ENCODE results near the gene CDT1.

Gene CDT1

DNA sequence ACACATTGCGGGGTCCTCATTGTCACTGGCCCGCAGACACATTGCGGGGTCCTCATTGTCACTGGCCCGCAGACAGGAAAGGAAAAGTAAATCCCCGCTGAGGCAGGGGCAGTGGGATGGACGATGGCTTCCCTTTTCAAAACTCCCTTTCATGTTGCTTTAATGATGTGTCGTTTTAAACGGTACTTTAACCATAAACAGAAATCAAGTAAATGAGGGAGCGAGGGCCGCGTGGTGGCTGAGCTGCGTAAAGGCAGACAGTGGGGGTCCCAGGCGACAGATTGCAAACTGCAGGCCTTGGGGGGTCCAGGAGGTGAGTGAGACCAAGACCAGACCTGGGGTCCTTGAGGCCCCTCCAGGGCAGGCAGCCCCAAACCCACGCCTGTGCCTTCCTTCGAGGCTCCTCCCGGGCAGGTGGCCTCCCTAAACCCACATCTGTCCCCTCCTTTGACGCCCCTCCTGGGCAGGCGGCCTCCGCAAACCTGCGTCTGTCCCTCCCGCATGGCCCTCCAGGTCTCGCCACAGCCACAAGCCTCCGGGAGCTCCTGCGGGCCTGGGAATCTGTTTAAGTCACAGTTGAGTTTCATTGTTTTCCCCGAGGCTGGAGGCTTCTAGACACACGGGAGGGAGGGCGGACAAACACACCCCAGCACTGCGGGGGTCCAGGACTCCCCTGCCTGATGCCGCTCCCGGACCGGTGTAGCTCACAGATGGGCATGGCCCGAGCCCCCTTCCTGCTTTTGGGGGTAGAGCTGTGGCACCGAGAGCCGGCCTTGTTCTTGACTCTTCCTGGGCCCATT lies 25.9 kb upstream of the CDT1 start:
- no peak for TF ChIP-seq CTCF (conservative IDR thresholded peaks at IDR 0.05)
- no peak overlapping the region for H3K27ac ChIP-seq

- H3K27ac ChIP-seq = no peak overlapping the region
- TF ChIP-seq CTCF (conservative IDR thresholded peaks at IDR 0.05) = no peak
Observed at GRCh38 chr16:88778271-88778525, 25.4 kb upstream of the CDT1 start.

DNA sequence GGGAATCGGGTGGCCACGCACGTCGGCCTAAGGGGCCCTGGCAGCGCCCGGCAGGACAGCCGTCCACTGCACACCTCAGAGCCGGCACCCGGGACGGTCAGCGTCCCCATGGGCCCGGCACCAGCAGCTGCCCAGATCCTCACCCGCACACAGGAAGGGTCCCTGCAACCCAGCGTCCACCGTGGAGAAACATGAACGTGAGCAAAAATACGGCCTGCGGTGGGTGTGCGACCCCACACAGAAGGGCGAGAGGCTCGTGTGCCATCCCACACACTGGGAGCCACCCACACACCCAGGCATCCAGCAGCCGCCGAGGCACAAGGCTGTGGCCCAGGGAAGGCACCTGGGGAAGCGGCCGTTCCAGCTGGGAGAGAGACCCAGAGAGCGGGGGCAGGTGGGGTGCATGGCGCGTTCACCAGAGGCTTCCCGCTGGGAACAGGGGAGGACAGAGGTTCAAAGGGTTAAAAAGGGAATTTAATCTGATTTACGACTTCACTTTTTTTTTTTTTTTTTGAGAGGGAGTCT lies 25.0 kb upstream of the CDT1 start:
- H3K27ac ChIP-seq = no peak overlapping the region
- TF ChIP-seq CTCF (conservative IDR thresholded peaks at IDR 0.05) = no peak

DNA sequence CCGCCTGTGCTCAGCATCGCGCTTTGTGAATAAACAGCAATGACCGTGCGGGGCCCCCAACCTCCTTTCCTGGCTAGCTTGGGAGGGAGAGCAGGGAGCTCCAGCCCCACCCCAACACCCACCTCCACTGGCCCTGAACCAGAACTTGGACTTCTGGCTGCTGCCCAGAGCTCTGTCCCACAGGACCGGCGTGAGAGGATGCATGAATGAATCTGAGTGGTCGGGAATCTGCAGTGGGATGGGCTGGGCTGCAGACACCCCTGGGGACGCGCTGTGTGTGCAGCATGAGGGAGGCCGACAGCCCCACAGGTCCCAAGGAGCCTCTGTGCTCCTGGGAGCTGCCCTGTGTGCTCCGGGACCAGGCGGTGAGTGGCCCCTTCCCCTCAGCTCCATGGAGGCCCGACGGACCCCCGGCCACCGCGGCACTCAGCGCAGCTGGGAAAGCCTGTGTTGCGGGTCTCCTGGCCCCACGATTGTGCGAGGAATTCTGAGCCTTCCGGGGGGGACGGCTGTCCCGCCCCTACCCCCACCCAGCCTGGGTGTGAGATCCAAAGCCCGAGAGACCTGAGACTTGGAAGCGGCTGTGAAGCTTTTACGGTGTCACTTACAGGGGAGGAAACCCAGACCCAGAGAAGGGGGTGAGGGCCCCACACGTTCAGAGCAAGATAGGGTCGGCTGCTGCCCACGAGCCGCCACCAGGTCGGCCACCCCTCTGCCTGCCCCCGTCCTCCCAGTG lies 24.0 kb upstream of the CDT1 start:
- no peak overlapping the region for H3K27ac ChIP-seq
- TF ChIP-seq CTCF (conservative IDR thresholded peaks at IDR 0.05) = no peak

DNA sequence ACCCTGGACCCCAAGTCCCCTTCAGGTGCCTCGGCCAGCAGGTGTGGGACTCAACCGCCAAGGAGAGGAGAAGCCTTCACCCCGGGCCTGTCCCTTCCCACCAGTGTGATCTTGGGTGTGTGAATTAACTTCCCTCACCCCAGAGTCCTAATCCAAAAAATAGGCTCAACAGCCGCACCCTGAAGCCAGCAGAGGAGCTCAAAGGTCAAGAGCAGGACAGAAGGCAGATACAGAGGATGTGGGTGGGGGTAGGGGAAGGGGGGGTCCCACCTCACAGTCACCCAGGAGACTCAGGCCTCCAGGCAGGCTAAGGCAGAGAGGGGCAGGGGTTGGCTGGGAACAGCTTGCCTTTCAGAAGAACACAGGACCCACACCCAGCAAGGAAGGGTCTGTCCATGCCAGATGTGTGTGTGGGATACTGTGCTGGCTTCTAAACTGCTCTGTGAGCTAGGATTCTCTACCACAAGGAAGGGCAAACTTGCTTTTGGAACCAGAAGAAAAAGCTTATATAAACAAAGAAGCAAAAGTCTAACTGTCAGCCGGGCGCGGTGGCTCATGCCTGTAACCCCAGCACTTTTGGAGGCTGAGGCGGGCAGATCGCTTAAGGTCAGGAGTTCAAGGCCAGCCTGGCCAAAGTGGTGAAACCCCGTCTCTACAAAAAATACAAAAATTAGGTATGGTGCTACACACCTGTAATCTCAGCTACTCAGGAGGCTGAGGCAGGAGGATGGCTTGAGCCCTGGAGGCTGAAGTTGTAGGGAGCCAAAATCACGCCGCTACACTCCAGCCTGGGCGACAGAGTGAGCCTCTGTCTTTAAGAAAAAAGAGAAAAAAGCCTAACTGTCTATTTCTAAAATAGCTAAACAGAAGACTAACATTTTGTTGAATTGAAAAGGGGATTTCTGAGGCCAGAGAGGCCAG lies 23.2 kb upstream of the CDT1 start:
- TF ChIP-seq CTCF (conservative IDR thresholded peaks at IDR 0.05) = no peak
- no peak overlapping the region for H3K27ac ChIP-seq

DNA sequence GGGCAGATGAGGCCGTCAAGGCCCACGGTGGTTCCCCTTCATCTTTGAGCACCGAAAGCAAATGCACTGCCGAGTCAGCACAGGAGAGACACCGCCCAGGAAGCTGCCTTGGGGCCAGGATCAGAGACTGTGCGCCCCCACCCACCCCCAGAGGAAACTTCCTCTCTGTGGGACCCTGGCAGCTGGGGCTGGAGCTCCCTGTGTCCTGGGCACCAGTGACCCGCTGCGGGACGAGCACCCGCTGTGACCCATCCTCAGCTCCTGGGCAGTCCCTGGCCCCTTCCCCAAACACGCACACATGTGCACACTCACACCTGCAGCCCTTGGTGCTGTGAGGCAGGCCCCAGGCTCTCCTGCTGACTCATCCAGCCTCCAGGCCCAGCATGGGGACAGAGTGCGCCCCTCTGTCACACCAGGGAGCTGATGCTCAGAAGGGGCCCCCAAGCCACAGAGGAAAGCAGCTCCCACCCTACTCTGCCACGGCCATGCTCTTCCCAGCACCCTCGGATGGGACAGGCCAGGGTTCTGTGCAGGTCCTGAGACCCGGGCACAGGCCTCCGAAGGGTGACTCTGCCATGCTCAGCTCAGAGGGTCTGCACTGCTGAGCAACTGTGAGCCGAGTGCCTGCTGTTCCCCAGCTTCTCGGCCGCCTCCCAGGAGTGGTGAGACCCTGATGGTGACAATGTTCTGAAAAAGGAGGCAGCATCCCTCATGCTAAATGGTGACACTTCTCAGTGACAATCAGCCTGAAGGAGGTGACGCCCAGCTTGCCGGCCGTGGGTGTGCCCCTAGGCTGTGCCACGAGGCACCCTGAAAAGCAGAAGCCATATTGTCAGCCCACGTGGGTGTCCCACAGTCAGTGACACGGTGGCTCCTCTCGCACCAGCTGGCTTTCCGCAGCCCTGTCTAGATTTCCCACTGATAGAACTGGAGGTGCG lies 22.2 kb upstream of the CDT1 start:
- no peak for TF ChIP-seq CTCF (conservative IDR thresholded peaks at IDR 0.05)
- no peak overlapping the region for H3K27ac ChIP-seq
